ENCODE measurements around the gene ZNF93. TPM values are rescaled to one million over a fixed set of nuclear protein-coding genes. Genes with fewer than 3 reads are reported as not detected.
"Not testable (repeated sequence)": the region's sequence is repeated elsewhere in the genome, so short reads cannot be mapped to it uniquely, and the experiment has no call there.

ZNF93 gene
- total RNA-seq, 2 donors from 2014 or later = 47.7 to 53.3 TPM

- H3K27ac Mint-ChIP-seq = no peak overlapping the region
- H3K4me1 Mint-ChIP-seq = peaks cover 5% of the 10 kb centered on the region
- no peaks in the 10 kb centered on the region for H3K4me1 ChIP-seq (ENCODE audit: control insufficient read depth, insufficient read depth, low read length)
- H3K9ac ChIP-seq (ENCODE audit: extremely low read depth, low read length, poor library complexity, severe bottlenecking) = no peak overlapping the region
- WGBS, 2 experiments (ENCODE audit: insufficient coverage in 1 of 2, insufficient read length in 1 of 2) = 77 to 79% methylated on average over 1 to 7 of the region's 7 CpGs
- peaks cover 74% of the 10 kb centered on the region for H3K9me3 Mint-ChIP-seq
- H3K36me3 ChIP-seq (ENCODE audit: control insufficient read depth, insufficient read depth, low read length) = no peaks in the 10 kb centered on the region
- no peak overlapping the region for H3K4me3 ChIP-seq (ENCODE audit: low read length)
- no peak for TF ChIP-seq CTCF (conservative IDR thresholded peaks at IDR 0.05)
- H3K27me3 Mint-ChIP-seq (ENCODE audit: insufficient read depth) = no peaks in the 10 kb centered on the region
- peaks cover 69% of the 10 kb centered on the region for H3K9me3 ChIP-seq (ENCODE audit: control insufficient read depth, low read length)
- no peak overlapping the region for H3K4me3 Mint-ChIP-seq
- H3K27me3 ChIP-seq (ENCODE audit: control insufficient read depth, insufficient read depth, low read length, poor library complexity, severe bottlenecking) = no peaks in the 10 kb centered on the region
- H3K36me3 Mint-ChIP-seq (ENCODE audit: low read depth) = peaks cover 2% of the 10 kb centered on the region
- no peak for DNase-seq
- no peak overlapping the region for H3K27ac ChIP-seq (ENCODE audit: low read depth, low read length)
Measured at GRCh38 chr19:19964416-19964815, 63.7 kb downstream of the ZNF93 start.

- H3K4me3 ChIP-seq (ENCODE audit: low read length); H3K9ac ChIP-seq (ENCODE audit: extremely low read depth, low read length, poor library complexity, severe bottlenecking); H3K4me1 ChIP-seq (ENCODE audit: control insufficient read depth, insufficient read depth, low read length); H3K27me3 ChIP-seq (ENCODE audit: control insufficient read depth, insufficient read depth, low read length, poor library complexity, severe bottlenecking); H3K27ac ChIP-seq (ENCODE audit: low read depth, low read length); H3K27ac Mint-ChIP-seq; H3K36me3 Mint-ChIP-seq (ENCODE audit: low read depth); H3K27me3 Mint-ChIP-seq (ENCODE audit: insufficient read depth); H3K4me1 Mint-ChIP-seq; H3K36me3 ChIP-seq (ENCODE audit: control insufficient read depth, insufficient read depth, low read length); H3K4me3 Mint-ChIP-seq: not testable (repeated sequence)
- peaks cover 80% of the 10 kb centered on the region for H3K9me3 Mint-ChIP-seq
- H3K9me3 ChIP-seq (ENCODE audit: control insufficient read depth, low read length) = peaks cover 60% of the 10 kb centered on the region
- 81 to 96% methylated on average over 3 of the region's 3 CpGs for WGBS, 2 experiments (ENCODE audit: insufficient coverage in 1 of 2, insufficient read length in 1 of 2)
- peak; percentile 55 for DNase-seq
Measured at GRCh38 chr19:19966126-19966525, 65.4 kb downstream of the ZNF93 start.

- H3K4me3 Mint-ChIP-seq = no peak overlapping the region
- Histone ChIP-seq H3K9ac (ENCODE audit: extremely low read depth, low read length, poor library complexity, severe bottlenecking) (no peak overlapping the region), H3K4me1 (ENCODE audit: control insufficient read depth, insufficient read depth, low read length) (no peaks in the 10 kb centered on the region), H3K4me3 (ENCODE audit: low read length) (peak overlapping the region; percentile 35), H3K27me3 (ENCODE audit: control insufficient read depth, insufficient read depth, low read length, poor library complexity, severe bottlenecking) (no peaks in the 10 kb centered on the region), H3K36me3 (ENCODE audit: control insufficient read depth, insufficient read depth, low read length) (no peaks in the 10 kb centered on the region), H3K27ac (ENCODE audit: low read depth, low read length) (no peak overlapping the region), H3K9me3 (ENCODE audit: control insufficient read depth, low read length) (peaks cover 53% of the 10 kb centered on the region)
- 86 to 91% methylated on average over 4 of the region's 4 CpGs for WGBS, 2 experiments (ENCODE audit: insufficient coverage in 1 of 2, insufficient read length in 1 of 2)
- H3K27me3 Mint-ChIP-seq (ENCODE audit: insufficient read depth) = no peaks in the 10 kb centered on the region
- no peak for DNase-seq
- peaks cover 2% of the 10 kb centered on the region for H3K4me1 Mint-ChIP-seq
- peaks cover 2% of the 10 kb centered on the region for H3K36me3 Mint-ChIP-seq (ENCODE audit: low read depth)
- H3K27ac Mint-ChIP-seq = no peak overlapping the region
- no peak for TF ChIP-seq CTCF (conservative IDR thresholded peaks at IDR 0.05)
- H3K9me3 Mint-ChIP-seq = peaks cover 73% of the 10 kb centered on the region
Measured at GRCh38 chr19:19966862-19967261, 66.1 kb downstream of the ZNF93 start.

Other genes starting within 250 kb of the ZNF93 start
- gene ATP13A1, start 237.3 kb upstream of the ZNF93 start, total RNA-seq = 10 to 100 TPM; 77.0 to 79.8 TPM
- 10 to 100 TPM; 53.2 to 62.9 TPM for gene ZNF101, start 232.1 kb upstream of the ZNF93 start, total RNA-seq
- gene ZNF14, start 167.8 kb upstream of the ZNF93 start, total RNA-seq = 1 to 10 TPM; 7.8 to 8.7 TPM
- 10 to 100 TPM in 1 of 2 donors, 1 to 10 TPM in 1; 8.8 to 12.0 TPM for gene ZNF506, start 79.2 kb upstream of the ZNF93 start, total RNA-seq
- 10 to 100 TPM; 44.4 to 51.9 TPM for gene ZNF253, start 35.1 kb upstream of the ZNF93 start, total RNA-seq
- 10 to 100 TPM; 28.5 to 29.3 TPM for gene ZNF682, start 138.6 kb downstream of the ZNF93 start, total RNA-seq
- gene ZNF90, start 177.1 kb downstream of the ZNF93 start, total RNA-seq = 100 to 1,000 TPM; 113 to 174 TPM